HepG2 (cell line): Measurements from ENCODE around the gene SYCE3. TPM values are rescaled to one million over a fixed set of nuclear protein-coding genes. Genes with fewer than 3 reads are reported as not detected.

Experiments used
- ATAC-seq: fragments of 200-7000 bp; cut with Tn5 transposase; 3 replicates; pipeline ENCODE4 v1.9.1; 2020; ENCODE audit warnings: mild to moderate bottlenecking, moderate library complexity
- BruUV-seq: library from RNA; stranded (reverse); fragments of 400-500 nt; replicated peaks from 2 replicates; lab custom pipeline; 2021; lab: Mats Ljungman, UMichigan
- CTCF ChIA-PET: fragments of 300-600 bp; formaldehyde crosslinking; extraction: SDS; loops from one replicate; lab custom pipeline; 2021; ENCODE audit warnings: low total read pairs, inconsistent platforms, low intra/inter-chr PET ratio; lab: Yijun Ruan, JAX
- POLR2A ChIA-PET: fragments of 350-600 bp; sonication (Branson Sonifier 250); formaldehyde crosslinking; loops from one replicate; lab custom pipeline; 2020; ENCODE audit warnings: antibody characterized with exemption, inconsistent platforms; lab: Yijun Ruan, JAX
- DNase-seq: peaks from one replicate; pipeline ENCODE4 v3.0.0-alpha.2; 2015; ENCODE audit warnings: low spot score
- FAIRE-seq: peaks from 3 replicates; lab custom pipeline; 2011; peaks lifted over from hg19 to GRCh38; lab: Jason Lieb, UNC
- H2AFZ ChIP-seq: one replicate; pipeline ENCODE4 v1.6.1; 2011; ENCODE audit warnings: low read length, inconsistent platforms
- H3K27ac ChIP-seq: fragments of 300-600 bp; 3 replicates; pipeline ENCODE4 v1.8.0; 2011; ENCODE audit warnings: mixed run types, mild to moderate bottlenecking, mixed read lengths, low read length, inconsistent platforms; ENCODE audit not compliant: insufficient read depth; ENCODE audit errors: extremely low read length
- H3K27me3 ChIP-seq, 2 experiments: fragments of 200-600 bp in 1 of 2; 2 replicates in 1 of 2; 3 replicates in 1 of 2; pipeline versions ENCODE4 v1.6.0 to v1.8.0; 2011; ENCODE audit warnings: low read length in 2 of 2, mild to moderate bottlenecking in 2 of 2, moderate library complexity in 2 of 2, inconsistent platforms in 1 of 2; ENCODE audit not compliant: insufficient read depth in 2 of 2, control insufficient read depth in 1 of 2
- H3K36me3 ChIP-seq, 2 experiments: fragments of 200-600 bp in 1 of 2; replicated peaks in 1 of 2; 2 replicates in 1 of 2; 3 replicates in 1 of 2; pipeline versions ENCODE4 v1.5.1 to v1.8.0; 2011; ENCODE audit warnings: low read length in 2 of 2, inconsistent platforms in 1 of 2; ENCODE audit not compliant: insufficient read depth in 2 of 2, control insufficient read depth in 1 of 2
- H3K4me1 ChIP-seq: 2 replicates; pipeline ENCODE4 v1.5.1; 2012; ENCODE audit warnings: low read length, inconsistent platforms; ENCODE audit not compliant: insufficient read depth
- H3K4me2 ChIP-seq: 2 replicates; pipeline ENCODE4 v1.6.0; 2011; ENCODE audit warnings: low read depth, low read length, inconsistent platforms
- H3K4me3 ChIP-seq, 3 experiments: fragments of 200-600 bp in 1 of 3; sonication (generic), shearing (Covaris generic) in 1 of 3; replicated peaks in 1 of 3; 2 replicates each; pipeline ENCODE4 v1.5.1; 2011 to 2016; ENCODE audit warnings: low read length in 3 of 3, inconsistent platforms in 2 of 3, low read depth in 2 of 3, mild to moderate bottlenecking in 2 of 3, control low read depth in 1 of 3, mixed read lengths in 1 of 3; ENCODE audit not compliant: insufficient read depth in 1 of 3
- H3K79me2 ChIP-seq: one replicate; pipeline ENCODE4 v1.6.1; 2011; ENCODE audit warnings: low read length, inconsistent platforms; ENCODE audit not compliant: insufficient read depth
- H3K9ac ChIP-seq: 2 replicates; pipeline ENCODE4 v1.6.0; 2011; ENCODE audit warnings: mild to moderate bottlenecking, low read depth, low read length, inconsistent platforms; ENCODE audit not compliant: insufficient read depth
- H3K9me3 ChIP-seq: 2 replicates; pipeline ENCODE4 v1.5.1; 2012; ENCODE audit warnings: mild to moderate bottlenecking, low read length
- H4K20me1 ChIP-seq: 2 replicates; pipeline ENCODE4 v1.6.0; 2011; ENCODE audit warnings: inconsistent platforms, mild to moderate bottlenecking, low read length, moderate library complexity; ENCODE audit not compliant: insufficient read depth
- EP300 ChIP-seq, 3 experiments: sonication (generic) in 1 of 3; formaldehyde crosslinking in 1 of 3; IDR thresholded peaks; 2 replicates each; pipeline versions ENCODE4 v1.5.1 to v1.6.1; 2011 to 2020; ENCODE audit warnings: low read depth in 2 of 3, low read length in 2 of 3, borderline replicate concordance in 1 of 3, improper control_type of control experiment in 1 of 3, mild to moderate bottlenecking in 1 of 3, missing genetic modification reagents in 1 of 3, moderate library complexity in 1 of 3
- HNF4A ChIP-seq: sonication (generic); formaldehyde crosslinking; IDR thresholded peaks from 2 replicates; pipeline ENCODE4 v1.4.0; 2020; ENCODE audit warnings: missing genetic modification reagents
- KIAA2018 ChIP-seq: sonication (generic); formaldehyde crosslinking; IDR thresholded peaks from 2 replicates; pipeline ENCODE4 v1.5.0; 2020; ENCODE audit warnings: mild to moderate bottlenecking, missing genetic modification reagents, borderline replicate concordance
- MIXL1 ChIP-seq: IDR thresholded peaks from 2 replicates; pipeline ENCODE4 v1.6.1; 2016
- NFE2 ChIP-seq: sonication (generic); formaldehyde crosslinking; IDR thresholded peaks from 2 replicates; pipeline ENCODE4 v1.4.0; 2020; ENCODE audit warnings: missing genetic modification reagents
- SMAD3 ChIP-seq: sonication (generic); formaldehyde crosslinking; IDR thresholded peaks from 2 replicates; pipeline ENCODE4 v1.4.0; 2020; ENCODE audit warnings: missing genetic modification reagents
- TCF12 ChIP-seq, 2 experiments: fragments of 450-650 bp in 1 of 2; sonication (generic) in 1 of 2; formaldehyde crosslinking in 1 of 2; IDR thresholded peaks; 2 replicates each; pipeline versions ENCODE4 v1.6.1 to v1.8.0; 2017 to 2022; ENCODE audit warnings: antibody characterized with exemption in 1 of 2, mild to moderate bottlenecking in 1 of 2, missing genetic modification reagents in 1 of 2, moderate library complexity in 1 of 2
- ZC3H4 ChIP-seq: sonication (generic); formaldehyde crosslinking; IDR thresholded peaks from 2 replicates; pipeline ENCODE4 v1.4.0; 2020; ENCODE audit warnings: missing genetic modification reagents, borderline replicate concordance
- ZNF572 ChIP-seq: sonication (generic); formaldehyde crosslinking; IDR thresholded peaks from 2 replicates; pipeline ENCODE4 v1.5.1; 2020; ENCODE audit warnings: mild to moderate bottlenecking, missing genetic modification reagents
- ZNF574 ChIP-seq: sonication (generic); formaldehyde crosslinking; IDR thresholded peaks from 2 replicates; pipeline ENCODE4 v1.4.0; 2020; ENCODE audit warnings: missing genetic modification reagents
- ZNF713 ChIP-seq: sonication (generic); formaldehyde crosslinking; IDR thresholded peaks from 2 replicates; pipeline ENCODE4 v1.4.0; 2020; ENCODE audit warnings: mild to moderate bottlenecking, missing genetic modification reagents
- ZSCAN20 ChIP-seq: sonication (generic); formaldehyde crosslinking; IDR thresholded peaks from 2 replicates; pipeline ENCODE4 v1.4.0; 2020; ENCODE audit warnings: missing genetic modification reagents, mild to moderate bottlenecking, borderline replicate concordance
- whole genome bisulfite sequencing: methylation state at CpG from one replicate; pipeline ENCODE4 v1.1.6; 2017; ENCODE audit warnings: low lambda C conversion rate; 5-methylcytosine and 5-hydroxymethylcytosine counted together
- in situ Hi-C: cut with HindIII; loops from 2 replicates; pipeline ENCODE4 v1.10.0; 2017; ENCODE audit warnings: low pct_unique_long_range_greater_than_20kb; ENCODE audit not compliant: extremely low pct_ligation_motif_present
- intact Hi-C: fragments of 100-400 bp; cut with micrococcal nuclease; formaldehyde crosslinking; loops from one replicate; pipeline ENCODE4 v1.10.0; 2022; ENCODE audit not compliant: unreplicated experiment
- polyA plus RNA-seq, 8 experiments: library from polyadenylated mRNA; depleted of rRNA in 3 of 8; stranded (reverse) in 7 of 8; unstranded in 1 of 8; fragments of >200 nt; fragmentation: Illumina TruSeq in 4 of 8; extraction: Trizol in 4 of 8; gene quantifications; 2 replicates each; pipeline versions ENCODE4 v1.2.1 to v1.2.3, GENCODE V29; 2011 to 2016; ENCODE audit warnings: low read depth in 4 of 8, missing spikeins in 1 of 8, mixed read lengths in 1 of 8; ENCODE audit not compliant: insufficient read depth in 1 of 8
- total RNA-seq, 5 experiments: library from RNA; depleted of rRNA; stranded (reverse); fragments of >200 nt; fragmentation: Illumina TruSeq; extraction: Trizol; gene quantifications; 2 replicates each; pipeline ENCODE4 v1.2.3, GENCODE V29; 2016; ENCODE audit warnings: low read depth in 1 of 5

The SYCE3 gene
- total and polyA plus RNA-seq, 2 of the 13 experiments (the other 11 are each of a cell fraction or from before 2014, with no cell fraction given): not detected

- H3K27ac ChIP-seq: no peak overlapping the region
- H3K9me3 ChIP-seq: no peaks in the 10 kb centered on the region
- POLR2A ChIA-PET: interaction anchor here (1.2 to 2.4 kb wide), 3 partner anchors 9 to 24 kb away, joined by 4 to 12 read pairs (median 11); partner anchors contain the start of gene SCO2
- no peaks in the 10 kb centered on the region for H3K36me3 ChIP-seq
- ATAC-seq (no peak), DNase-seq (no peak), FAIRE-seq (no peak)
- no peak overlapping the region for H3K4me2 ChIP-seq
- H3K27me3 ChIP-seq: peaks cover 3 to 30% of the 10 kb centered on the region in 2 experiments
- in situ Hi-C loops: no loop called here
- H3K9ac ChIP-seq: no peak overlapping the region
- 83% methylated on average over 10 of the region's 68 CpGs for WGBS
- H3K4me3 ChIP-seq: no peak overlapping the region
- BruUV-seq: no TSS peak
- H2AFZ ChIP-seq: no peak overlapping the region
- intact Hi-C loops: no loop called here
- CTCF ChIA-PET: no interaction called here
- H3K79me2 ChIP-seq: no peaks in the 10 kb centered on the region
- no peaks in the 10 kb centered on the region for H4K20me1 ChIP-seq
- H3K4me1 ChIP-seq: peaks cover 24% of the 10 kb centered on the region
- TF ChIP-seq HNF4A (CRISPR knock-in tag) (no peak), ZC3H4 (CRISPR knock-in tag) (no peak), MIXL1 (CRISPR knock-in tag) (no peak), EP300 (IDR thresholded peaks at IDR 0.05; ENCODE audit: low read depth in 2 of 2, low read length in 2 of 2) (no peak), EP300 (CRISPR knock-in tag; IDR thresholded peaks at IDR 0.05; ENCODE audit: borderline replicate concordance) (no peak), SMAD3 (CRISPR knock-in tag) (no peak), ZSCAN20 (no peak), ZNF713 (CRISPR knock-in tag) (no peak), ZNF572 (CRISPR knock-in tag) (no peak), TCF12 (IDR thresholded peaks at IDR 0.05) (no peak), TCF12 (CRISPR knock-in tag; IDR thresholded peaks at IDR 0.05) (no peak), ZNF574 (CRISPR knock-in tag) (no peak), NFE2 (CRISPR knock-in tag) (no peak), KIAA2018 (CRISPR knock-in tag) (no peak)
Measured at GRCh38 chr22:50548921-50549790, 13.6 kb downstream of the SYCE3 start.
